ENCODE results near the gene TMEM179.
A peak's percentile ranks its signal among the peaks of the same experiment; 100 is the strongest.

The TMEM179 gene

DNA sequence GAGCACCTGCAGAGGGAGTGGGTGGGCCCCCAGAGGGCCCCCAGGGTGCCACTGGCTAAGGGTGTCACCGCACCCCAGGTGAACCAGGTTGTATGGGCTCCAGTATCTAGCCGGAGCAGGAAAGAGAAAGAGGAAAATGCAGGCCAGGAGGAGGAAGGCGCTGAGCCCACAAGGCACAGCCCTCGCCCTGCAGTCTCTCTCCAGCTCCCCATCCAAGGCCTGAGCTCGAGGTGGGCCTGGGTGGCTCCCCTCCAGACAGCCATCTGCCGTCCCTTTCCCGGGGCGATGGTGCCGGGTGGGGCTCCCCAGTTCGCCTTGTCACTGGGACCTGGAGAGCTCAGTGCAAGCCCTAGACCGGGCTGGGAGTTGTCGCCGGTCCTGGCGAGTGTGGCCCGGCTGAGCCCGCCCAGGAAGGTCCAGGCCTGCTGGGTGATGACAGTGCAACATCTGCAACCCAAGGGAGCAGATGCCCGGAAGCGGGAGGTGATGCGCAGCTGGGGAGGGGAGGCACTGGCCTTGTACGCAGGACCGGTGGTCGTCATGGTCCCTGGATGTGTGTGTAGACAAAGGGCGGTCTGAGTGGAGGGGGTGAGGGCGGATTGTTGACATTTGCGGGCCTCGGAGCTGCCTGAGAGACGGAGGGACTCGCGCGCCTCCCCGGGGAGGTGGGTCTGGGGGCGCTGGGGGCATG lies 716 bp downstream of the TMEM179 start:
- H3K27ac ChIP-seq (ENCODE audit: low read length): no peak overlapping the region
- H3K4me3 ChIP-seq (ENCODE audit: low read length): peak overlapping the region; percentile 54
- H3K9me3 ChIP-seq (ENCODE audit: control insufficient read depth, low read depth, low read length): no peaks in the 10 kb centered on the region
- peaks cover 32% of the 10 kb centered on the region for H3K27me3 ChIP-seq (ENCODE audit: control insufficient read depth, insufficient read depth, low read length)
- no peaks in the 10 kb centered on the region for H3K4me1 ChIP-seq (ENCODE audit: control insufficient read depth, low read depth, low read length)
- no peaks in the 10 kb centered on the region for H3K36me3 ChIP-seq (ENCODE audit: control insufficient read depth, low read depth, low read length)
- no peak overlapping the region for H3K9ac ChIP-seq (ENCODE audit: low read length)

GRCh38 chr14:104602933-104603325 lies 1.6 kb downstream of the TMEM179 start:
- Histone ChIP-seq H3K27ac (ENCODE audit: low read length) (no peak overlapping the region), H3K27me3 (ENCODE audit: control insufficient read depth, insufficient read depth, low read length) (peaks cover 32% of the 10 kb centered on the region), H3K9me3 (ENCODE audit: control insufficient read depth, low read depth, low read length) (no peaks in the 10 kb centered on the region), H3K9ac (ENCODE audit: low read length) (no peak overlapping the region), H3K36me3 (ENCODE audit: control insufficient read depth, low read depth, low read length) (no peaks in the 10 kb centered on the region), H3K4me1 (ENCODE audit: control insufficient read depth, low read depth, low read length) (no peaks in the 10 kb centered on the region), H3K4me3 (ENCODE audit: low read length) (no peak overlapping the region)

- Histone ChIP-seq H3K4me1 (ENCODE audit: control insufficient read depth, low read depth, low read length) (no peaks in the 10 kb centered on the region), H3K4me3 (ENCODE audit: low read length) (no peak overlapping the region), H3K36me3 (ENCODE audit: control insufficient read depth, low read depth, low read length) (no peaks in the 10 kb centered on the region), H3K27ac (ENCODE audit: low read length) (no peak overlapping the region), H3K9ac (ENCODE audit: low read length) (no peak overlapping the region), H3K27me3 (ENCODE audit: control insufficient read depth, insufficient read depth, low read length) (peaks cover 32% of the 10 kb centered on the region), H3K9me3 (ENCODE audit: control insufficient read depth, low read depth, low read length) (no peaks in the 10 kb centered on the region)
These were observed 2.1 kb downstream of the TMEM179 start for GRCh38 chr14:104602315-104602932.

DNA sequence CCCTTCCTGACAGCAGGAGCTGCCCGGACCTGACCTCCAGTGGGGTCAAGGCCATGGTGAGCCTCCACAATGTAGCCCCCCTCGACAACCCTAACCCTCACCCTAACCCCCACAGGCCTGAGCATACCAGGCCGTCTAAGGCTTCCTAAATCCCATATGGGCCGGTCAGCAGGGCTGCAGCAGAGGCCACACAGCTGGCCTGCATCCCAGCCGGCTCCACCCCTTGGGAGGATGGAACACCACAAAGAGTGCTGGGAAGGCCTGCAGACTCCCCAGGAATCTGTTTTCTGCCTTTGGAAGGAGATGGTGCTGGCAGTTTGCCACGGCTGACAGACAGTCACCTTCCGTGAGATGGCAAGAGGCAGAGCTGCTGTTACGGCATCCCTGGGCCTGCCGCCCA lies 2.8 kb downstream of the TMEM179 start:
- H3K27me3 ChIP-seq (ENCODE audit: control insufficient read depth, insufficient read depth, low read length): peaks cover 30% of the 10 kb centered on the region
- no peak overlapping the region for H3K27ac ChIP-seq (ENCODE audit: low read length)
- H3K36me3 ChIP-seq (ENCODE audit: control insufficient read depth, low read depth, low read length): no peaks in the 10 kb centered on the region

DNA sequence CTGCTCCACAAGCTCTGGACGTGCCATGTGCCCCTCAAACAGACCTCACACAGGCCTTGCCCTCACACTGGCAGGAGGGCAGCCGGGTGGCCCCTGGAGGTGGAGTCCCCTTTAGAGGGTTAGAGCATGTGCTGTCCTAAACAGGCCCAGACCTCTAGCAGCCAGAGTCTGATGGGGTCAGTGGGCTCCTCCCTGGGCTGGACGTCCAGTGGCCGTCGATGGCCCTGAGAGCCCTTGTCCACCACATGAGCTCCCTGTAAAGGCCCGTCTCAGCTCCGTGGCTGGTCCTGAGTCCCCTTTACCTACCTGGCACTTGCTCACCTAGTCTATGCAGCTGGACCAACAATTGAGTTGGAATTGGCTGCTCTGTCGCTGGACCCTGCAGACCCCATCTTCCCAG lies 3.8 kb downstream of the TMEM179 start:
- Histone ChIP-seq H3K27ac (ENCODE audit: low read length) (no peak overlapping the region), H3K4me3 (ENCODE audit: low read length) (no peak overlapping the region), H3K9ac (ENCODE audit: low read length) (no peak overlapping the region), H3K27me3 (ENCODE audit: control insufficient read depth, insufficient read depth, low read length) (peaks cover 22% of the 10 kb centered on the region), H3K4me1 (ENCODE audit: control insufficient read depth, low read depth, low read length) (no peaks in the 10 kb centered on the region), H3K9me3 (ENCODE audit: control insufficient read depth, low read depth, low read length) (no peaks in the 10 kb centered on the region), H3K36me3 (ENCODE audit: control insufficient read depth, low read depth, low read length) (no peaks in the 10 kb centered on the region)

More for the DNA sequence above, 2.8 kb downstream of the TMEM179 start:
- Histone ChIP-seq H3K4me3 (ENCODE audit: low read length) (no peak overlapping the region), H3K4me1 (ENCODE audit: control insufficient read depth, low read depth, low read length) (no peaks in the 10 kb centered on the region), H3K9ac (ENCODE audit: low read length) (no peak overlapping the region), H3K9me3 (ENCODE audit: control insufficient read depth, low read depth, low read length) (no peaks in the 10 kb centered on the region)

GRCh38 chr14:104600141-104600643 lies 4.4 kb downstream of the TMEM179 start:
- Histone ChIP-seq H3K4me1 (ENCODE audit: control insufficient read depth, low read depth, low read length) (no peaks in the 10 kb centered on the region), H3K9ac (ENCODE audit: low read length) (no peak overlapping the region)

DNA sequence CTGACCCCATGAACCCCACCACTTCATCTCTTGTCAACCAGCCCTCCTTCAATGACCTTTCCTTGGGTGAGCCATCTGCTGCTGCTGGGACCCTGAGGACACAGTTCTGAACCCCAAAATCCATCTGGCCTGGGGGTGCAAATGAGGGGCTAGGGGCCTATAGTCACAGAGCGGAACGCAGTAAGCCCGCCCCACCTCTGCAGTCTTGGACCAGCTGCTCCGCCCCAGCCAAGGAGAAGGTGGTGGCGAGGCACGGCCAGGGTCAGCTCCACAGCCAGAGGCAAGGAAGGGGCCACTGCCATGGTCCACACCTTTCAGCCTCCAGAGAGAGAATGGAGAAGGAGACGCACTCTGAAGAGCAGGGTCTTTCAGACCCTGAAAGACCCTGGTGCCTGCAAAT lies 5.1 kb downstream of the TMEM179 start:
- Histone ChIP-seq H3K9ac (ENCODE audit: low read length) (no peak overlapping the region), H3K9me3 (ENCODE audit: control insufficient read depth, low read depth, low read length) (no peaks in the 10 kb centered on the region), H3K4me3 (ENCODE audit: low read length) (no peak overlapping the region), H3K4me1 (ENCODE audit: control insufficient read depth, low read depth, low read length) (no peaks in the 10 kb centered on the region), H3K36me3 (ENCODE audit: control insufficient read depth, low read depth, low read length) (no peaks in the 10 kb centered on the region), H3K27ac (ENCODE audit: low read length) (no peak overlapping the region), H3K27me3 (ENCODE audit: control insufficient read depth, insufficient read depth, low read length) (peaks cover 10% of the 10 kb centered on the region)

More at GRCh38 chr14:104600141-104600643, 4.4 kb downstream of the TMEM179 start:
- Histone ChIP-seq H3K27ac (ENCODE audit: low read length) (no peak overlapping the region), H3K36me3 (ENCODE audit: control insufficient read depth, low read depth, low read length) (no peaks in the 10 kb centered on the region), H3K27me3 (ENCODE audit: control insufficient read depth, insufficient read depth, low read length) (peaks cover 16% of the 10 kb centered on the region), H3K4me3 (ENCODE audit: low read length) (no peak overlapping the region), H3K9me3 (ENCODE audit: control insufficient read depth, low read depth, low read length) (no peaks in the 10 kb centered on the region)

- no peak overlapping the region for H3K4me3 ChIP-seq (ENCODE audit: low read length)
- no peaks in the 10 kb centered on the region for H3K36me3 ChIP-seq (ENCODE audit: control insufficient read depth, low read depth, low read length)
- H3K9me3 ChIP-seq (ENCODE audit: control insufficient read depth, low read depth, low read length): no peaks in the 10 kb centered on the region
- H3K27me3 ChIP-seq (ENCODE audit: control insufficient read depth, insufficient read depth, low read length): peaks cover 4% of the 10 kb centered on the region
- no peak overlapping the region for H3K9ac ChIP-seq (ENCODE audit: low read length)
- H3K4me1 ChIP-seq (ENCODE audit: control insufficient read depth, low read depth, low read length): no peaks in the 10 kb centered on the region
- H3K27ac ChIP-seq (ENCODE audit: low read length): no peak overlapping the region
These were observed 5.7 kb downstream of the TMEM179 start for GRCh38 chr14:104598910-104599273.

GRCh38 chr14:104598039-104598909 lies 6.3 kb downstream of the TMEM179 start:
- Histone ChIP-seq H3K4me3 (ENCODE audit: low read length) (no peak overlapping the region), H3K27ac (ENCODE audit: low read length) (no peak overlapping the region), H3K36me3 (ENCODE audit: control insufficient read depth, low read depth, low read length) (no peaks in the 10 kb centered on the region), H3K9me3 (ENCODE audit: control insufficient read depth, low read depth, low read length) (no peaks in the 10 kb centered on the region), H3K27me3 (ENCODE audit: control insufficient read depth, insufficient read depth, low read length) (no peaks in the 10 kb centered on the region), H3K9ac (ENCODE audit: low read length) (no peak overlapping the region), H3K4me1 (ENCODE audit: control insufficient read depth, low read depth, low read length) (no peaks in the 10 kb centered on the region)

GRCh38 chr14:104597576-104597975 lies 7.0 kb downstream of the TMEM179 start:
- no peaks in the 10 kb centered on the region for H3K36me3 ChIP-seq (ENCODE audit: control insufficient read depth, low read depth, low read length)

DNA sequence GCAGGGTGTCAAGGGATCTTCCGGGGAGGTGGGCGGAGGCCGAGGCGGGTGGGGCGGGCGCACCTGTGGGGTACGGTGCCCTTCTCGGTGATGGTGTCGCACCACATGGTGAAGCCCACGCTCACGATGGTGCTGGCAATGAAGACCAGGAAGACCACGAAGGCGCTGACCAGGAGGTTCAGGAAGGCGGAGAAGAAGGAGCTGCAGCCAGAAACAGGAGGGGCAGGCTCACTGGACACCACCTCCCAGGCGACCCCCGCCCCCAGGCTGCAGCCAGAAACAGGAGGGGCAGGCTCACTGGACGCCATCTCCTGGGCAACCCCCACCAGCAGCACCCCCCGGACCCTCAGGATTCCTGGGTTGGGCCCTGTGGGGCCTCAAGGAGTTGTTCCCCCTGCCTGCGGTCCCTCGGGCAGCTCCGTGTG lies 7.6 kb downstream of the TMEM179 start:
- H3K27me3 ChIP-seq (ENCODE audit: control insufficient read depth, insufficient read depth, low read length): no peaks in the 10 kb centered on the region
- no peaks in the 10 kb centered on the region for H3K9me3 ChIP-seq (ENCODE audit: control insufficient read depth, low read depth, low read length)
- no peak overlapping the region for H3K27ac ChIP-seq (ENCODE audit: low read length)
- no peaks in the 10 kb centered on the region for H3K36me3 ChIP-seq (ENCODE audit: control insufficient read depth, low read depth, low read length)
- no peak overlapping the region for H3K4me3 ChIP-seq (ENCODE audit: low read length)
- no peak overlapping the region for H3K9ac ChIP-seq (ENCODE audit: low read length)
- no peaks in the 10 kb centered on the region for H3K4me1 ChIP-seq (ENCODE audit: control insufficient read depth, low read depth, low read length)

More at GRCh38 chr14:104597576-104597975, 7.0 kb downstream of the TMEM179 start:
- Histone ChIP-seq H3K9me3 (ENCODE audit: control insufficient read depth, low read depth, low read length) (no peaks in the 10 kb centered on the region), H3K4me1 (ENCODE audit: control insufficient read depth, low read depth, low read length) (no peaks in the 10 kb centered on the region), H3K27me3 (ENCODE audit: control insufficient read depth, insufficient read depth, low read length) (no peaks in the 10 kb centered on the region), H3K9ac (ENCODE audit: low read length) (no peak overlapping the region), H3K4me3 (ENCODE audit: low read length) (no peak overlapping the region), H3K27ac (ENCODE audit: low read length) (no peak overlapping the region)

All from iPS-18a (cell line).